HEK293T (cell line): ENCODE results near the gene RCAN2.

ENCODE experiments used
- CTCF ChIA-PET: fragments of 350-600 bp; formaldehyde crosslinking; extraction: SDS; loops from one replicate; lab custom pipeline; 2021; ENCODE audit warnings: antibody characterized with exemption, inconsistent platforms; lab: Yijun Ruan, JAX
- POLR2A ChIA-PET: fragments of 350-600 bp; formaldehyde crosslinking; extraction: SDS; loops from one replicate; lab custom pipeline; 2020; ENCODE audit warnings: antibody characterized with exemption, inconsistent platforms; lab: Yijun Ruan, JAX
- DNase-seq: peaks from one replicate; pipeline ENCODE4 v3.0.0; 2012; ENCODE audit warnings: mixed read lengths; ENCODE audit errors: extremely low spot score
- ARNT ChIP-seq: fragments of 450-650 bp; IDR thresholded peaks from 2 replicates; pipeline ENCODE4 v1.6.1; 2017; ENCODE audit warnings: mild to moderate bottlenecking
- BHLHE40 ChIP-seq: fragments of 450-650 bp; IDR thresholded peaks from 2 replicates; pipeline ENCODE4 v1.6.1; 2016; ENCODE audit warnings: mild to moderate bottlenecking, moderate library complexity, borderline replicate concordance
- CTBP1 ChIP-seq: fragments of 450-650 bp; IDR thresholded peaks from 2 replicates; pipeline ENCODE4 v1.6.1; 2016; ENCODE audit warnings: borderline replicate concordance
- ELF4 ChIP-seq: fragments of 450-650 bp; IDR thresholded peaks from 2 replicates; pipeline ENCODE4 v1.6.1; 2017; ENCODE audit warnings: antibody characterized with exemption
- FOXA1 ChIP-seq: fragments of 450-650 bp; IDR thresholded peaks from 2 replicates; pipeline ENCODE4 v1.6.1; 2016; ENCODE audit warnings: mild to moderate bottlenecking
- FOXK2 ChIP-seq: fragments of 450-650 bp; IDR thresholded peaks from 2 replicates; pipeline ENCODE4 v1.6.1; 2016; ENCODE audit warnings: mild to moderate bottlenecking
- FOXM1 ChIP-seq: fragments of 450-650 bp; IDR thresholded peaks from 2 replicates; pipeline ENCODE4 v1.6.1; 2017; ENCODE audit warnings: mild to moderate bottlenecking, borderline replicate concordance
- HDGF ChIP-seq: fragments of 450-650 bp; IDR thresholded peaks from 2 replicates; pipeline ENCODE4 v1.6.1; 2017; ENCODE audit warnings: antibody characterized with exemption, borderline replicate concordance
- L3MBTL2 ChIP-seq: fragments of 450-650 bp; conservative IDR thresholded peaks from 2 replicates; pipeline ENCODE4 v1.6.1; 2016; ENCODE audit warnings: mild to moderate bottlenecking
- LEF1 ChIP-seq: fragments of 450-650 bp; IDR thresholded peaks from 2 replicates; pipeline ENCODE4 v1.6.1; 2017; ENCODE audit warnings: mild to moderate bottlenecking, borderline replicate concordance
- NFRKB ChIP-seq: fragments of 450-650 bp; IDR thresholded peaks from 2 replicates; pipeline ENCODE4 v1.6.1; 2016; ENCODE audit warnings: mild to moderate bottlenecking, moderate library complexity
- PKNOX1 ChIP-seq: fragments of 450-650 bp; IDR thresholded peaks from 2 replicates; pipeline ENCODE4 v1.6.1; 2016
- SP1 ChIP-seq: fragments of 450-650 bp; IDR thresholded peaks from 2 replicates; pipeline ENCODE4 v1.6.1; 2017
- SUZ12 ChIP-seq: fragments of 450-650 bp; IDR thresholded peaks from 2 replicates; pipeline ENCODE4 v1.6.1; 2016; ENCODE audit warnings: mild to moderate bottlenecking
- TARDBP ChIP-seq: fragments of 450-650 bp; IDR thresholded peaks from 2 replicates; pipeline ENCODE4 v1.6.1; 2016
- ZNF384 ChIP-seq: fragments of 450-650 bp; IDR thresholded peaks from 2 replicates; pipeline ENCODE4 v1.6.1; 2016

Gene RCAN2

GRCh38 chr6:46443623-46444022 lies 47.6 kb downstream of the RCAN2 start:
- POLR2A ChIA-PET: no interaction called here
- TF ChIP-seq TARDBP (no peak), FOXA1 (no peak), NFRKB (no peak), FOXK2 (no peak), CTBP1 (no peak), ELF4 (no peak), PKNOX1 (no peak), ARNT (no peak), L3MBTL2 (no peak), ZNF384 (no peak), SUZ12 (no peak), LEF1 (no peak), FOXM1 (no peak), BHLHE40 (no peak), SP1 (no peak), HDGF (no peak)
- CTCF ChIA-PET: no interaction called here
- no peak for DNase-seq

GRCh38 chr6:46440641-46441040 lies 50.6 kb downstream of the RCAN2 start:
- POLR2A ChIA-PET: no interaction called here
- CTCF ChIA-PET: no interaction called here

GRCh38 chr6:46440141-46440540 lies 51.1 kb downstream of the RCAN2 start:
- no peak for TF ChIP-seq BHLHE40
- TF ChIP-seq ELF4: no peak
- TF ChIP-seq SUZ12: no peak
- no peak for TF ChIP-seq ZNF384
- no peak for TF ChIP-seq FOXM1
- no peak for TF ChIP-seq PKNOX1
- ChIA-PET POLR2A (no interaction called here), CTCF (no interaction called here)
- no peak for DNase-seq

More at GRCh38 chr6:46440641-46441040, 50.6 kb downstream of the RCAN2 start:
- TF ChIP-seq ARNT (no peak), BHLHE40 (no peak), SP1 (no peak), NFRKB (no peak), L3MBTL2 (no peak), CTBP1 (no peak), TARDBP (no peak), FOXA1 (no peak), LEF1 (no peak), FOXM1 (no peak), ELF4 (no peak), SUZ12 (no peak), HDGF (no peak), PKNOX1 (no peak), FOXK2 (no peak), ZNF384 (no peak)
- no peak for DNase-seq

DNA sequence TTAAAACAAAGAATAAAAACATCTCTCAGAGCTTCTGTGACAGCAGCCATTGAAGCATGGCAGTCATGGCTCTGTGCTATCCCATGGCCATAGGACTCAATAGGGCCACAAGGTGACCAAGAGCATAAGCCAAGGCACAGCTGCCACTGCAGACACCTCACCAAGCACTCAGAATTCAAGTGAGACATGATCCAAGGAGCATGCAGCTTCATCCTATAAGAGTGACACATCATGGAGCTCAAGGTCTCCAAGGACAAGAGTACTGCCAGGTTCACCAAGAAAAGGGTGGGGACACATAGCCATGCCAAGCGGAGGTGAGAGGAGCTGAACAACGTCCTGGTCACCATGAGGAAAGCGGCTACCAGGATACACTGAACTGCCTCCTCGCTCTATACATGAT lies 53.0 kb downstream of the RCAN2 start:
- DNase-seq: no peak
- ChIA-PET POLR2A (no interaction called here), CTCF (no interaction called here)
- TF ChIP-seq SP1 (no peak), L3MBTL2 (no peak), FOXM1 (no peak), TARDBP (no peak), SUZ12 (no peak), LEF1 (no peak), CTBP1 (no peak), ELF4 (no peak)

DNA sequence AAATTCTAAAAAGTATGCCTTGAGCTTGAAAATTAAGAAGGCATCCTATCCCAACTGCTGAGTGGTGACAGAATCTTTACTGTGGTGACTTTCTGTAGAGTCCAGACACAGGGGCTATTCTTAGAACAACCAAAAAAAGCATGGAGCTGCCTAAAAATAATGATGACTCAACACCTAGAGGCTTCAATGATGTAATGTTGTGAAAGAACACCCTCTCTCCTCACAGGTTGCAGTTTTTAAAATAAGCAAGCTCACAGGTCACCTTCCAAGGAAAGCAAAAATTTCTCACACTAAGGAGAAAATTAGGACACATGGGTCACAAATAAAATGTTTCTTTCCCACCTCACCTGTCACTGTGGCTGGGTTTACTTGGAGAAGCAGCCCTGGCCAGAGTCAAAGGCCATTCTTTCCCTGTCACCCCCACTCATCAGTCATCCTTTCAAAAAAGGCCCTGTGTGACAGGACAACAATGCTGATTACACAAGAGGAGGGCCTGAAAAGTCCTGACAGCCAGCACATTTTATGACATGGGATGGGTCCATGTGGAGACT lies 53.5 kb downstream of the RCAN2 start:
- ChIA-PET POLR2A (no interaction called here), CTCF (no interaction called here)
- TF ChIP-seq ZNF384 (no peak), HDGF (no peak), LEF1 (no peak), NFRKB (no peak), FOXA1 (no peak), SP1 (no peak), BHLHE40 (no peak), TARDBP (no peak), SUZ12 (no peak)
- no peak for DNase-seq

- CTCF ChIA-PET: interaction anchor here (0.6 to 0.7 kb wide), 3 partner anchors 151 to 601 kb away, joined by 3 to 9 read pairs (median 4); no protein-coding TSS in a partner anchor
- no peak for DNase-seq
- no peak for TF ChIP-seq FOXK2
- POLR2A ChIA-PET: no interaction called here
These were observed 68.6 kb downstream of the RCAN2 start for GRCh38 chr6:46422619-46423018.

- TF ChIP-seq SP1: no peak
- no peak for TF ChIP-seq CTBP1
- TF ChIP-seq TARDBP: no peak
- TF ChIP-seq PKNOX1: no peak
- TF ChIP-seq NFRKB: no peak
- no peak for TF ChIP-seq HDGF
- no peak for TF ChIP-seq BHLHE40
- no peak for TF ChIP-seq ZNF384
- TF ChIP-seq LEF1: no peak
- TF ChIP-seq ELF4: no peak
- no peak for TF ChIP-seq L3MBTL2
- no peak for TF ChIP-seq FOXK2
- no peak for TF ChIP-seq ARNT
- DNase-seq: no peak
- ChIA-PET POLR2A (no interaction called here), CTCF (interaction anchor here (0.6 kb wide), 1 partner anchor 602 kb away, joined by 4 read pairs; no protein-coding TSS in a partner anchor)
These were observed 69.3 kb downstream of the RCAN2 start for GRCh38 chr6:46421939-46422338.
